Measurements from ENCODE around the gene ZFYVE28. TPM values are rescaled to one million over a fixed set of nuclear protein-coding genes. Genes with fewer than 3 reads are reported as not detected.
"Not testable (repeated sequence)": the region's sequence is repeated elsewhere in the genome, so short reads cannot be mapped to it uniquely, and the experiment has no call there.

ZFYVE28 gene
- total RNA-seq, 1 donor from 2014 or later, result 0.39 TPM

DNA sequence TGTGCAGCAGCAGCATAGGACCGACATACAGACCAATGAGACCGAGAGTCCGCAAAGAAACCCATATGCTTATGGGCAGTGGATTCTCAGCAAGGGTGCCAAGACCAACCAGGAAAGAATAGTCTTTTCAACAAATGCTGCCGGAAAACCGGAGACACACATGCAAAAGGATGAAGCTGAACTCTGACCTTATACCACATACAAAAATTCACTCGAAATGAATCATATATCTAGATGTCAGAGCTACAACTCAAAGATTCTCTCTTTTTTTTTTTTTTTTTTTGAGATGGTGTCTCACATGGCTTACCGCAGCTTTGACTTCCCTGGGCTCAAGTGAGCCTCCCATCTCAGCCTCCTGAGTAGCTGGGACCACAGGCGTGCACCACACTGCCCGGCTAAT, 140.5 kb downstream of the ZFYVE28 start:
- no peak overlapping the region for H3K4me3 Mint-ChIP-seq
- H3K9ac ChIP-seq, result no peak overlapping the region
- peaks cover 8% of the 10 kb centered on the region for H3K4me1 Mint-ChIP-seq
- no peak overlapping the region for H2AFZ ChIP-seq (replicated peaks)
- no peaks in the 10 kb centered on the region for H3K36me3 Mint-ChIP-seq
- H4K20me1 ChIP-seq (ENCODE audit: low read depth), result no peaks in the 10 kb centered on the region
- no peaks in the 10 kb centered on the region for H3K79me2 ChIP-seq (ENCODE audit: low read depth)
- no peaks in the 10 kb centered on the region for H3K9me3 ChIP-seq (ENCODE audit: low read depth)
- no peak overlapping the region for H3K27ac Mint-ChIP-seq
- DNase-seq (ENCODE audit: low spot score), result no peak
- H3K27me3 Mint-ChIP-seq (ENCODE audit: insufficient read depth, low read depth), result peaks cover 6% of the 10 kb centered on the region
- no peaks in the 10 kb centered on the region for H3K9me3 Mint-ChIP-seq
- H3K4me1 ChIP-seq, result no peaks in the 10 kb centered on the region
- H3K4me3 ChIP-seq, result no peak overlapping the region
- TF ChIP-seq EZH2phosphoT487 (IDR thresholded peaks at IDR 0.05) (no peak), EZH2 (IDR thresholded peaks at IDR 0.05) (no peak)
- TF ChIP-seq, protein P1, sequence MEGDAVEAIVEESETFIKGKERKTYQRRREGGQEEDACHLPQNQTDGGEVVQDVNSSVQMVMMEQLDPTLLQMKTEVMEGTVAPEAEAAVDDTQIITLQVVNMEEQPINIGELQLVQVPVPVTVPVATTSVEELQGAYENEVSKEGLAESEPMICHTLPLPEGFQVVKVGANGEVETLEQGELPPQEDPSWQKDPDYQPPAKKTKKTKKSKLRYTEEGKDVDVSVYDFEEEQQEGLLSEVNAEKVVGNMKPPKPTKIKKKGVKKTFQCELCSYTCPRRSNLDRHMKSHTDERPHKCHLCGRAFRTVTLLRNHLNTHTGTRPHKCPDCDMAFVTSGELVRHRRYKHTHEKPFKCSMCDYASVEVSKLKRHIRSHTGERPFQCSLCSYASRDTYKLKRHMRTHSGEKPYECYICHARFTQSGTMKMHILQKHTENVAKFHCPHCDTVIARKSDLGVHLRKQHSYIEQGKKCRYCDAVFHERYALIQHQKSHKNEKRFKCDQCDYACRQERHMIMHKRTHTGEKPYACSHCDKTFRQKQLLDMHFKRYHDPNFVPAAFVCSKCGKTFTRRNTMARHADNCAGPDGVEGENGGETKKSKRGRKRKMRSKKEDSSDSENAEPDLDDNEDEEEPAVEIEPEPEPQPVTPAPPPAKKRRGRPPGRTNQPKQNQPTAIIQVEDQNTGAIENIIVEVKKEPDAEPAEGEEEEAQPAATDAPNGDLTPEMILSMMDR (IDR thresholded peaks at IDR 0.05), result no peak
- H3K27ac ChIP-seq, result no peak overlapping the region
- H3K4me2 ChIP-seq, result no peak overlapping the region
- no peaks in the 10 kb centered on the region for H3K36me3 ChIP-seq
- H3K27me3 ChIP-seq, result no peaks in the 10 kb centered on the region
- H3F3A ChIP-seq (ENCODE audit: low read depth), result no peaks in the 10 kb centered on the region

DNA sequence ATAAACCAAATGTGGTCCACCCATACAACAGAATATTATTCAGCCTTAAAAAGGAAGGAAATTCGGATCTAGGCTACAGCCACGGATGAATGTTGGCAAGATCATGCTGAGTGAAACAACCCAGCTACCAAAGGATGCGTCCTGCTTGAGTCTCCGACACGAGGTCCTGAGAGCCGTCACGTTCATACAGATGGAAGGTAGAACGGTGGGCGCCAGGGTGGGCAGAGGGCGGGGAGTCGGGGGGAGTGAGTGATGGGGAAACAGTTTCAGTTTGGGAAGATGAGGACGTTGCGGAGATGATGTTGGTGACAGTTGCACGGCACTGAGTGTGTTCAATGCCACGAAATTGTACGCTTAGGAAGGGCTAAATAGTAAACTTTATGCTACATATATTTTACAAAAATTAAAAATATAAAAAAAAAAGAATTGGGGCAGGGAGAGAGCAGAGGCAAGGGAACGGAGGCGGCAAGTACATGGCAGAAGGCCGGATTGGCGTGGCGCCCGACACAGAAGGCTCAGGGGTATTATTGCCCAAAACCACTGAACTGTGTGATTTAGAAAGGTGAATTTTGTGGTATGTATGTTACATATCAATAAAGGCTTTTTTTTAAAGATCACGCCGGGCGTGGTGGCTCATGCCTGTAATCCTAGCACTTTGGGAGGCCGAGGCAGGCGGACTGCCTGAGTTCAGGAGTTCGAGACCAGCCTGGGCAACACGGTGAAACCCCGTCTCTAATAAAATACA, 141.7 kb downstream of the ZFYVE28 start:
- no peaks in the 10 kb centered on the region for H3K9me3 Mint-ChIP-seq
- Histone ChIP-seq H3K9me3 (ENCODE audit: low read depth) (no peaks in the 10 kb centered on the region), H3K79me2 (ENCODE audit: low read depth) (no peaks in the 10 kb centered on the region), H3K4me1 (no peaks in the 10 kb centered on the region), H3K36me3 (no peaks in the 10 kb centered on the region), H3K4me3 (no peak overlapping the region), H3K4me2 (no peak overlapping the region), H4K20me1 (ENCODE audit: low read depth) (no peaks in the 10 kb centered on the region), H3F3A (ENCODE audit: low read depth) (no peaks in the 10 kb centered on the region), H3K9ac (no peak overlapping the region), H3K27ac (no peak overlapping the region), H3K27me3 (no peaks in the 10 kb centered on the region), H2AFZ (replicated peaks) (no peak overlapping the region)
- DNase-seq (ENCODE audit: low spot score), result no peak
- peaks cover 2% of the 10 kb centered on the region for H3K27me3 Mint-ChIP-seq (ENCODE audit: insufficient read depth, low read depth)
- TF ChIP-seq EZH2 (IDR thresholded peaks at IDR 0.05) (no peak), EZH2phosphoT487 (IDR thresholded peaks at IDR 0.05) (no peak)
- TF ChIP-seq, protein P1 (IDR thresholded peaks at IDR 0.05), result no peak
- H3K36me3 Mint-ChIP-seq, result no peaks in the 10 kb centered on the region
- H3K4me3 Mint-ChIP-seq, result no peak overlapping the region
- H3K4me1 Mint-ChIP-seq, result peaks cover 10% of the 10 kb centered on the region
- no peak overlapping the region for H3K27ac Mint-ChIP-seq

GRCh38 chr4:2275546-2276251, 142.7 kb downstream of the ZFYVE28 start:
- H3K27ac Mint-ChIP-seq, result no peak overlapping the region
- H2AFZ ChIP-seq (replicated peaks), result no peak overlapping the region
- no peak overlapping the region for H3K4me2 ChIP-seq
- no peaks in the 10 kb centered on the region for H3K4me1 ChIP-seq
- H3K4me3 ChIP-seq, result no peak overlapping the region
- H3K4me3 Mint-ChIP-seq, result no peak overlapping the region
- no peaks in the 10 kb centered on the region for H3K27me3 ChIP-seq
- peaks cover 2% of the 10 kb centered on the region for H3K27me3 Mint-ChIP-seq (ENCODE audit: insufficient read depth, low read depth)
- no peaks in the 10 kb centered on the region for H3K9me3 Mint-ChIP-seq
- no peaks in the 10 kb centered on the region for H3K36me3 ChIP-seq
- no peaks in the 10 kb centered on the region for H4K20me1 ChIP-seq (ENCODE audit: low read depth)
- no peaks in the 10 kb centered on the region for H3K79me2 ChIP-seq (ENCODE audit: low read depth)
- no peak for DNase-seq (ENCODE audit: low spot score)
- H3K9ac ChIP-seq, result no peak overlapping the region
- peaks cover 10% of the 10 kb centered on the region for H3K4me1 Mint-ChIP-seq
- H3K27ac ChIP-seq, result no peak overlapping the region
- no peaks in the 10 kb centered on the region for H3K9me3 ChIP-seq (ENCODE audit: low read depth)
- H3K36me3 Mint-ChIP-seq, result no peaks in the 10 kb centered on the region
- TF ChIP-seq, protein P1 (IDR thresholded peaks at IDR 0.05), result no peak
- TF ChIP-seq EZH2phosphoT487 (IDR thresholded peaks at IDR 0.05) (no peak), EZH2 (IDR thresholded peaks at IDR 0.05) (no peak)
- no peaks in the 10 kb centered on the region for H3F3A ChIP-seq (ENCODE audit: low read depth)

DNA sequence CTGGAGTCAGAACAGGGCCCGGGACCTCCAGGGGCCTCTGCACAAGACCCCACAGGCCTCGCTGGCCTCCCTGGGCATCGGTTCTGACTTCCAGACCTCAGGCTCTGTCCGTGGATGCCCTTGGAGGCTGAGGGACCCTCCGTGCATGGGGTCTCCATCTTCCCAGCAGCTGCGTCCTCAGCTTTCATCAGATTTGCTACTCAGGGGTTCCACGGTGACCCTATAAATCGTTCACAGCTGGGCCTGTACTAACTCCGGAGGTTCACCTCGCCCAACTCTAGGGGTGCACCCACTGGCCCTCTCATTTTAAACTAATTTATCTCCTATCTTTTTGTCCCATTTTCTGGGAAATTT, 143.4 kb downstream of the ZFYVE28 start:
- not testable (repeated sequence) for H3K9me3 Mint-ChIP-seq; H3K27me3 ChIP-seq; H2AFZ ChIP-seq (replicated peaks); H3K27ac ChIP-seq; H3K4me1 ChIP-seq; H3K4me3 ChIP-seq; H3K9ac ChIP-seq; H4K20me1 ChIP-seq (ENCODE audit: low read depth); H3K36me3 Mint-ChIP-seq; H3K4me3 Mint-ChIP-seq; H3F3A ChIP-seq (ENCODE audit: low read depth); H3K27ac Mint-ChIP-seq; DNase-seq (ENCODE audit: low spot score); H3K9me3 ChIP-seq (ENCODE audit: low read depth); H3K4me2 ChIP-seq; H3K36me3 ChIP-seq; H3K27me3 Mint-ChIP-seq (ENCODE audit: insufficient read depth, low read depth); H3K79me2 ChIP-seq (ENCODE audit: low read depth)
- peaks cover 10% of the 10 kb centered on the region for H3K4me1 Mint-ChIP-seq
